ENCODE data around the gene ZNF319. TPM values are rescaled to one million over a fixed set of nuclear protein-coding genes. Genes with fewer than 3 reads are reported as not detected.

ZNF319 gene
- polyA plus RNA-seq, 1 donor from 2014 or later = 7.0 TPM

- H3K79me2 ChIP-seq (replicated peaks; ENCODE audit: insufficient read depth, low read length) = no peaks in the 10 kb centered on the region
- no peak overlapping the region for H2AFZ ChIP-seq (ENCODE audit: low read depth, low read length)
- TF ChIP-seq TAF1 (IDR thresholded peaks at IDR 0.05; ENCODE audit: low read depth) (no peak), POLR2AphosphoS5 (IDR thresholded peaks at IDR 0.05) (no peak), EZH2 (IDR thresholded peaks at IDR 0.05; ENCODE audit: borderline replicate concordance, insufficient read depth, low read length, poor library complexity, severe bottlenecking) (no peak), MXI1 (conservative IDR thresholded peaks at IDR 0.05; ENCODE audit: poor library complexity, severe bottlenecking) (no peak), EP300 (conservative IDR thresholded peaks at IDR 0.05; ENCODE audit: poor library complexity, severe bottlenecking) (no peak), SMC3 (conservative IDR thresholded peaks at IDR 0.05; ENCODE audit: poor library complexity) (no peak), RAD21 (conservative IDR thresholded peaks at IDR 0.05) (no peak), REST (IDR thresholded peaks at IDR 0.05; ENCODE audit: borderline replicate concordance) (no peak)
- TF ChIP-seq, protein P1, sequence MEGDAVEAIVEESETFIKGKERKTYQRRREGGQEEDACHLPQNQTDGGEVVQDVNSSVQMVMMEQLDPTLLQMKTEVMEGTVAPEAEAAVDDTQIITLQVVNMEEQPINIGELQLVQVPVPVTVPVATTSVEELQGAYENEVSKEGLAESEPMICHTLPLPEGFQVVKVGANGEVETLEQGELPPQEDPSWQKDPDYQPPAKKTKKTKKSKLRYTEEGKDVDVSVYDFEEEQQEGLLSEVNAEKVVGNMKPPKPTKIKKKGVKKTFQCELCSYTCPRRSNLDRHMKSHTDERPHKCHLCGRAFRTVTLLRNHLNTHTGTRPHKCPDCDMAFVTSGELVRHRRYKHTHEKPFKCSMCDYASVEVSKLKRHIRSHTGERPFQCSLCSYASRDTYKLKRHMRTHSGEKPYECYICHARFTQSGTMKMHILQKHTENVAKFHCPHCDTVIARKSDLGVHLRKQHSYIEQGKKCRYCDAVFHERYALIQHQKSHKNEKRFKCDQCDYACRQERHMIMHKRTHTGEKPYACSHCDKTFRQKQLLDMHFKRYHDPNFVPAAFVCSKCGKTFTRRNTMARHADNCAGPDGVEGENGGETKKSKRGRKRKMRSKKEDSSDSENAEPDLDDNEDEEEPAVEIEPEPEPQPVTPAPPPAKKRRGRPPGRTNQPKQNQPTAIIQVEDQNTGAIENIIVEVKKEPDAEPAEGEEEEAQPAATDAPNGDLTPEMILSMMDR (IDR thresholded peaks at IDR 0.05; ENCODE audit: poor library complexity, severe bottlenecking) = no peak
- H3F3A ChIP-seq (ENCODE audit: insufficient read depth, low read length, poor library complexity, severe bottlenecking) = no peaks in the 10 kb centered on the region
- no peaks in the 10 kb centered on the region for H4K20me1 ChIP-seq (ENCODE audit: insufficient read depth)
- H3K27ac ChIP-seq (ENCODE audit: low read length) = no peak overlapping the region
- H3K4me2 ChIP-seq (ENCODE audit: low read length) = no peak overlapping the region
- H3K27me3 ChIP-seq (ENCODE audit: insufficient read depth, low read depth, low read length) = no peaks in the 10 kb centered on the region
- H3K4me3 ChIP-seq (ENCODE audit: low read length) = no peak overlapping the region
- no peaks in the 10 kb centered on the region for H3K9me2 ChIP-seq (ENCODE audit: insufficient read depth, low read length)
- no peak overlapping the region for H3K9ac ChIP-seq (ENCODE audit: low read length)
- H3K9me3 ChIP-seq (ENCODE audit: low read length) = no peaks in the 10 kb centered on the region
- no peaks in the 10 kb centered on the region for H3K36me3 ChIP-seq (ENCODE audit: insufficient read depth, low read length)
Measured at GRCh38 chr16:58043571-58044155, 43.2 kb upstream of the ZNF319 start.

GRCh38 chr16:58042886-58043515 lies 42.5 kb upstream of the ZNF319 start:
- Histone ChIP-seq H3K9ac (ENCODE audit: low read length) (no peak overlapping the region), H3K9me3 (ENCODE audit: low read length) (no peaks in the 10 kb centered on the region), H3K27me3 (ENCODE audit: insufficient read depth, low read depth, low read length) (no peaks in the 10 kb centered on the region)

More at GRCh38 chr16:58042886-58043515, 42.5 kb upstream of the ZNF319 start:
- no peaks in the 10 kb centered on the region for H4K20me1 ChIP-seq (ENCODE audit: insufficient read depth)
- TF ChIP-seq RAD21 (conservative IDR thresholded peaks at IDR 0.05) = no peak
- TF ChIP-seq TAF1 (IDR thresholded peaks at IDR 0.05; ENCODE audit: low read depth) = no peak
- no peak for TF ChIP-seq EZH2 (IDR thresholded peaks at IDR 0.05; ENCODE audit: borderline replicate concordance, insufficient read depth, low read length, poor library complexity, severe bottlenecking)
- TF ChIP-seq, protein P1 (IDR thresholded peaks at IDR 0.05; ENCODE audit: poor library complexity, severe bottlenecking) = no peak
- TF ChIP-seq MXI1 (conservative IDR thresholded peaks at IDR 0.05; ENCODE audit: poor library complexity, severe bottlenecking) = no peak
- TF ChIP-seq REST (IDR thresholded peaks at IDR 0.05; ENCODE audit: borderline replicate concordance) = no peak
- TF ChIP-seq POLR2AphosphoS5 (IDR thresholded peaks at IDR 0.05) = no peak
- no peak for TF ChIP-seq EP300 (conservative IDR thresholded peaks at IDR 0.05; ENCODE audit: poor library complexity, severe bottlenecking)
- TF ChIP-seq SMC3 (conservative IDR thresholded peaks at IDR 0.05; ENCODE audit: poor library complexity) = no peak
- no peaks in the 10 kb centered on the region for H3K9me2 ChIP-seq (ENCODE audit: insufficient read depth, low read length)
- no peak overlapping the region for H2AFZ ChIP-seq (ENCODE audit: low read depth, low read length)
- no peak overlapping the region for H3K4me3 ChIP-seq (ENCODE audit: low read length)
- H3K36me3 ChIP-seq (ENCODE audit: insufficient read depth, low read length) = no peaks in the 10 kb centered on the region
- H3K27ac ChIP-seq (ENCODE audit: low read length) = no peak overlapping the region
- no peak overlapping the region for H3K4me2 ChIP-seq (ENCODE audit: low read length)
- H3F3A ChIP-seq (ENCODE audit: insufficient read depth, low read length, poor library complexity, severe bottlenecking) = no peaks in the 10 kb centered on the region
- H3K79me2 ChIP-seq (replicated peaks; ENCODE audit: insufficient read depth, low read length) = no peaks in the 10 kb centered on the region

Data from neural cell (in vitro differentiated cells).